ENCODE data around the gene METTL1. TPM values are rescaled to one million over a fixed set of nuclear protein-coding genes. Genes with fewer than 3 reads are reported as not detected.

The METTL1 gene
- total RNA-seq, 4 donors from 2014 or later: 11.2 to 39.3 (median 15.2) TPM

- TF ChIP-seq CTCF (IDR thresholded peaks at IDR 0.05): no peak
- no peak for DNase-seq (ENCODE audit: low spot score)
- peak; percentile 29 for ATAC-seq (ENCODE audit: low FRiP score)
These were observed 42.3 kb upstream of the METTL1 start for GRCh38 chr12:57813971-57814772.

DNA sequence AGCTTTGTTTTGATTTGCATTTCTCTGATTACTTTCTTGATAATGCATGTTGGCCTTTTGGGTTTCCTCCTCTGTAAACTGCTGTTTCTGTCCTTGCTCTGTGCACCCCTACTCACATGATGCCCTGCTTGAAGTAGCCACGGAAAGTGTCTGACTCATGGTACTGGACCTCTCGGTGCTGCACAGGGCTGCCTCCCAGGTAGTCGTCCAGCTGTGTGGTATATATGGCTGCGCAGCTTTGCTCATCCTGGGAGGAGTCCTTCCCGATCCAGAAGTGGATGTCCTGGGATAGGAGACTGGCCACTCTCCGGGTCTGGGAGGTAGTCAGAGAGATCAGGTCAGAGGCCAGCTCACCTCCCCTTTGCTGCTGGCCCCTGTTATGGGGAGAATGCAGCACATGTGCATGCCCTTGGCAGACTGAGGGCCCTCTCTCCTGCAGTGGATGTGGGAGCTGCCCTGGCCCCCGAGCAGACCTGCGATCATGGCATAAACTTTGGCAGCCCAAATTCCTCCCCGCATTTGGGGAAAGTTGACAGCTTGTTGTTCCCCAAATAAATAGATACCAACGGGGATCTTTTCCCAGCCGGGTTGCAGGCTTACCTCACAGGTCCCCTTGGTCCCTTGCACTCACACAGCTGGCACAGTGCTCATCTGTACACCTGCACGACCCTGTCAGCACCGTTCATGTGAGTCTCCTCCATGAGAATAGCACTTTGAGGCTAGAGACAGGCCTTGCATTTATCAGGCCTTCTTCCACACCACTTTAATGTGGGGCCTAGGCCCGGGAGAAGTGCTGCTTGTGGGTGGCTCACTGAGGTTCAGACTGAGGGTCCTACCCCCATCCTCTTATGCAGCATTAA, 41.4 kb upstream of the METTL1 start:
- TF ChIP-seq CTCF (IDR thresholded peaks at IDR 0.05): no peak
- DNase-seq (ENCODE audit: low spot score): no peak
- peak; percentile 50 for ATAC-seq (ENCODE audit: low FRiP score)

DNA sequence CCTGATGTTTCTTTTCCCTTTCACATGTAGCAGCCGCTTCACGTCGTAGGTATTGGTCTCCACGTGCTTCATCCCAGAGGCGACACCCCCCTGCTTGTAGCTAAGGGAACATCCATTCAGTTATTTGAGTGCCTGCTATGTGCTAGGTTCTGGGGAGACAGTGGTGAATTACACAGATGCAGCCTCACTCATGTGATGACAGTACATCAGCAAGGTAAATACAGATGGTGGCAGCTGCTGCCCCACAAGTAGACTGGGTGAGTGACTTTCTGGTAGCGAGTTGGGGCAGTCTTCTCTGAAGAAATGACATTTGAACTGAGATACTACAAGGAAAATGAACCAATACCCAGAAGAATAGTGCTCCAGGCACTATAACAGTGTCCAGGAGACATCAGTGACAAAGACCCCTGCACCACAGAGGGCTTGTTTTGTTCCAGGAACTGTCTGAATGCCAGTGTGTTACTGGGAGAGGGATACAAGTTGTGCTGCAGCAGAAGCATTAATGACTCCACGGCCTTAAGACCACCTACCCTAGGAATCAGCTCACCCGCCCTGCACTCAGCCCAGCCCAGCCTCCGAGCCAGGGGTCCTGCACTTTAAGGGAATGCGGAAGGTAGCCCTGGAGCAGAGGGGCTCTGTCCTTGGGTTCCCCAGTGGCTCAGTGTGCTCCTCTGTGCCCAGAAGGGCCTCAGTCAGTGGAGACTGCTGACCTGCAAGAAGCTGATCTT, 39.3 kb upstream of the METTL1 start:
- DNase-seq (ENCODE audit: low spot score) (no peak), ATAC-seq (ENCODE audit: low FRiP score) (no peak)

DNA sequence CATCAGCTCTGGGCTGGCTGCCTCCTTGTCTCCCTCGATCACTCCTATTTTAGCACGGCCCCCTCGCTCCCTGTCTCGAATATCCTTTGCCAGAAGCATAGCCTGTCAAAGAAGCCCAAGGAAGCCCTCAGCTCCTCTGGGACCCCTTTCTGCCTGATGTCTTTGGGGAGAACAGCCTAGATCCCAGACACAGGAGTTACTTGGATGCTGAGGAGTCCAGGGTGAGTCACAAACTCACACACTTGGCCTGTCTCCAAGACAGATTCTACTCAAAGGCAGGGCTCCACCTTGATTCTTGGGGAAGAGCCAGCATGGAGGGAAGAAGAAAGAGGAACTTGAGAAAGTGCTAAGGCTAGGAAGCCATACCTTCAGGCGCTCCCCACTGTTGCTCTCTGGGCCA, 38.5 kb upstream of the METTL1 start:
- TF ChIP-seq CTCF (IDR thresholded peaks at IDR 0.05): no peak
- ATAC-seq (ENCODE audit: low FRiP score): peak; percentile 67

More for the DNA sequence above, 39.3 kb upstream of the METTL1 start:
- no peak for TF ChIP-seq CTCF (IDR thresholded peaks at IDR 0.05)

DNA sequence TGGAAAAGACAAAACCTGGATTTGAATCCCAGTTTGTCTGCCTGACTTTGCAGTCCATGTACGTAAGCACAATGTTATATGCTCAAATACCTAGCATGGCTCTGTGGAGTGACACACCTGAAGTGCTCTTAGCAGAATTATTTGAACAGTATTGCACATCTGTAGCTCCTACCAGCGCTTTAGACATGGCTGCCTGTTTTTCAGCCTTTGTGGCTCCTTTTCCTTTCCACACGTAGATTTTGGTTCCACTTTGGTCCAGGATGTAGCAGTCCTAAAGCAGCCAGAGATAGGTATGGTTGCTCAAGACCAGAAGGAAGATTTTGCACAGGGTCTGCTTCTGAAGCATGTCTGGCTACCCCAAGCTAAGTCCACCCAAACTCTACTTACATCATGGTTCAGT, 37.5 kb upstream of the METTL1 start:
- DNase-seq (ENCODE audit: low spot score) (no peak), ATAC-seq (ENCODE audit: low FRiP score) (no peak)
- no peak for TF ChIP-seq CTCF (IDR thresholded peaks at IDR 0.05)

More for the DNA sequence above, 38.5 kb upstream of the METTL1 start:
- DNase-seq (ENCODE audit: low spot score): no peak

- DNase-seq (ENCODE audit: low spot score): no peak
These were observed 36.4 kb upstream of the METTL1 start for GRCh38 chr12:57808351-57808750.

More at GRCh38 chr12:57808351-57808750, 36.4 kb upstream of the METTL1 start:
- no peak for TF ChIP-seq CTCF (IDR thresholded peaks at IDR 0.05)
- no peak for ATAC-seq (ENCODE audit: low FRiP score)

All from omental fat pad (tissue), 4 donors.